Nephron progenitor cell (in vitro differentiated cells): Measurements from ENCODE around the gene DNAH2.

Experiments
- DNase-seq: peaks from one replicate; pipeline ENCODE4 v3.0.0; 2021
- H3K27ac Mint-ChIP-seq: 2 replicates; pipeline ENCODE4 v1.8.0; 2021; ENCODE audit warnings: mild to moderate bottlenecking, moderate library complexity, mixed read lengths
- H3K27me3 Mint-ChIP-seq: 2 replicates; pipeline ENCODE4 v1.8.0; 2021; ENCODE audit warnings: mild to moderate bottlenecking, low read depth, mixed read lengths; ENCODE audit not compliant: poor library complexity
- H3K36me3 Mint-ChIP-seq: 2 replicates; pipeline ENCODE4 v1.8.0; 2021; ENCODE audit warnings: low read depth, mixed read lengths
- H3K4me1 Mint-ChIP-seq: 2 replicates; pipeline ENCODE4 v1.8.0; 2021; ENCODE audit warnings: mixed read lengths
- H3K4me3 Mint-ChIP-seq: 2 replicates; pipeline ENCODE4 v1.8.0; 2021; ENCODE audit warnings: mild to moderate bottlenecking, moderate library complexity, mixed read lengths
- H3K9me3 Mint-ChIP-seq: 2 replicates; pipeline ENCODE4 v1.8.0; 2021; ENCODE audit warnings: mild to moderate bottlenecking, moderate library complexity, mixed read lengths
- CTCF ChIP-seq: fragments of 200-600 bp; sonication (generic); IDR thresholded peaks from 2 replicates; pipeline ENCODE4 v1.5.0; 2021; ENCODE audit warnings: antibody characterized with exemption

Gene DNAH2

GRCh38 chr17:7701681-7702080 lies 15.9 kb upstream of the DNAH2 start:
- TF ChIP-seq CTCF = no peak
- H3K36me3 Mint-ChIP-seq = peaks cover 16% of the 10 kb centered on the region
- peaks cover 32% of the 10 kb centered on the region for H3K4me1 Mint-ChIP-seq
- DNase-seq = no peak
- no peak overlapping the region for H3K4me3 Mint-ChIP-seq
- peaks cover 17% of the 10 kb centered on the region for H3K27me3 Mint-ChIP-seq
- no peaks in the 10 kb centered on the region for H3K9me3 Mint-ChIP-seq
- H3K27ac Mint-ChIP-seq = no peak overlapping the region

GRCh38 chr17:7702776-7703175 lies 14.8 kb upstream of the DNAH2 start:
- DNase-seq = no peak

GRCh38 chr17:7703584-7704479 lies 13.7 kb upstream of the DNAH2 start:
- Mint-ChIP-seq H3K36me3 (peaks cover 4% of the 10 kb centered on the region), H3K27me3 (peaks cover 27% of the 10 kb centered on the region), H3K27ac (peak overlapping the region; percentile 98), H3K9me3 (no peaks in the 10 kb centered on the region), H3K4me3 (peak overlapping the region; percentile 87), H3K4me1 (peaks cover 36% of the 10 kb centered on the region)
- DNase-seq = peak; percentile 81
- TF ChIP-seq CTCF = no peak

More at GRCh38 chr17:7702776-7703175, 14.8 kb upstream of the DNAH2 start:
- Mint-ChIP-seq H3K27ac (peak overlapping the region; percentile 64), H3K27me3 (peaks cover 26% of the 10 kb centered on the region), H3K4me3 (no peak overlapping the region), H3K4me1 (peaks cover 36% of the 10 kb centered on the region), H3K9me3 (no peaks in the 10 kb centered on the region), H3K36me3 (peaks cover 9% of the 10 kb centered on the region)
- TF ChIP-seq CTCF = no peak

- Mint-ChIP-seq H3K27me3 (peaks cover 27% of the 10 kb centered on the region), H3K36me3 (peaks cover 4% of the 10 kb centered on the region), H3K9me3 (no peaks in the 10 kb centered on the region), H3K4me1 (peaks cover 36% of the 10 kb centered on the region), H3K4me3 (peak within 1 kb of the TSS; percentile 95), H3K27ac (peak within 1 kb of the TSS; percentile 98)
- TF ChIP-seq CTCF = no peak
- peak; percentile 82 for DNase-seq
Observed at GRCh38 chr17:7704601-7705268, 12.8 kb upstream of the DNAH2 start, which contains the start of gene EFNB3. TSS of gene EFNB3 (plus strand) at chr17:7705202. CDS start at chr17:7705599, 397 bp downstream.

GRCh38 chr17:7705269-7706255 lies 12.0 kb upstream of the DNAH2 start:
- H3K9me3 Mint-ChIP-seq = no peaks in the 10 kb centered on the region
- peak overlapping the region; percentile 72 for H3K27ac Mint-ChIP-seq
- no peak for TF ChIP-seq CTCF
- H3K4me1 Mint-ChIP-seq = peaks cover 42% of the 10 kb centered on the region
- peaks cover 9% of the 10 kb centered on the region for H3K36me3 Mint-ChIP-seq
- H3K4me3 Mint-ChIP-seq = peak overlapping the region; percentile 95
- peaks cover 31% of the 10 kb centered on the region for H3K27me3 Mint-ChIP-seq
- DNase-seq = peak; percentile 43
